Measurements from ENCODE around the gene RNF144A.

GRCh38 chr2:6943523-6943922 is 26.3 kb downstream of the RNF144A start:
- TF ChIP-seq CTCF (IDR thresholded peaks at IDR 0.05) (no peak), POLR2A (IDR thresholded peaks at IDR 0.05) (no peak)

Data from Peyer's patch (tissue), 4 donors.